Measurements from ENCODE around the gene LACTB. TPM values are rescaled to one million over a fixed set of nuclear protein-coding genes. Genes with fewer than 3 reads are reported as not detected.

The LACTB gene
- total RNA-seq, 3 donors from 2014 or later = 15.7 to 17.6 (median 17.1) TPM

DNA sequence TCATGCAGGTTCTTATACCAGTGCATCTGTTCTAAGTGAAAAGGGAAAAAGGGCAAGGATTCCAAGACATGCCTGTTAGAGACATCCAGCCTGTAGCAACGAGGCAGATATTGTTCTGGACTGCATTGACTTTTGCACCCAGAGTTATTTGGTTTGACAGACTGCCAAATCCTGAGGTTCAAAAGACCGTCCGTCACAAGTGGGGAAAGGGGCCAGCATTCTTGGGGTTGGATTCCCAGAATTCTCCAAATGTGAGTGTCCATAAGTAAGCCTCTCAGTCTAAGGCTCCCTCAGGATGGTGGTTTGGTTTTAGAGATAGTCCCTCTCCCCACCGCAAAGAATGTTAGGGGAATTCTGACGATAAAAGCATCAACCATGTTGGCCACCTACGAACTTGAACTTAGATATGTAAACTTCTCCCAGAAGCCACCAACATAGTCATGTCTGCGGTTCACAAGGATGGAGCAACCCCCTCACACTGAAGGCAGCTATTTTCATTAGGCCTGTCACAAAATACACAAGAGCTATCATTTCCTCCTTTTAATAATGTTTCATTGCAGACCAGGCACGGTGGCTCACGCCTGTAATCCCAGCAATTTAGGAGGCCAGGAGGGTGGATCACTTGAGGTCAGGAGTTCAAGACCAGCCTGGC, 13.6 kb upstream of the LACTB start:
- Histone ChIP-seq H3K4me3 (no peak overlapping the region), H3K36me3 (no peaks in the 10 kb centered on the region), H3K9me3 (no peaks in the 10 kb centered on the region), H3K4me1 (no peaks in the 10 kb centered on the region), H3K27me3 (no peaks in the 10 kb centered on the region), H3K27ac (peak overlapping the region in 1 of 2 donors; percentile 35)
- DNase-seq (ENCODE audit: low spot score in 2 of 2) = peak in 1 of 2 donors; percentile 52
- intact Hi-C loops (cut with DNase I; ENCODE audit: low total_unique reads) = no loop called here
- TF ChIP-seq, protein P1, sequence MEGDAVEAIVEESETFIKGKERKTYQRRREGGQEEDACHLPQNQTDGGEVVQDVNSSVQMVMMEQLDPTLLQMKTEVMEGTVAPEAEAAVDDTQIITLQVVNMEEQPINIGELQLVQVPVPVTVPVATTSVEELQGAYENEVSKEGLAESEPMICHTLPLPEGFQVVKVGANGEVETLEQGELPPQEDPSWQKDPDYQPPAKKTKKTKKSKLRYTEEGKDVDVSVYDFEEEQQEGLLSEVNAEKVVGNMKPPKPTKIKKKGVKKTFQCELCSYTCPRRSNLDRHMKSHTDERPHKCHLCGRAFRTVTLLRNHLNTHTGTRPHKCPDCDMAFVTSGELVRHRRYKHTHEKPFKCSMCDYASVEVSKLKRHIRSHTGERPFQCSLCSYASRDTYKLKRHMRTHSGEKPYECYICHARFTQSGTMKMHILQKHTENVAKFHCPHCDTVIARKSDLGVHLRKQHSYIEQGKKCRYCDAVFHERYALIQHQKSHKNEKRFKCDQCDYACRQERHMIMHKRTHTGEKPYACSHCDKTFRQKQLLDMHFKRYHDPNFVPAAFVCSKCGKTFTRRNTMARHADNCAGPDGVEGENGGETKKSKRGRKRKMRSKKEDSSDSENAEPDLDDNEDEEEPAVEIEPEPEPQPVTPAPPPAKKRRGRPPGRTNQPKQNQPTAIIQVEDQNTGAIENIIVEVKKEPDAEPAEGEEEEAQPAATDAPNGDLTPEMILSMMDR (IDR thresholded peaks at IDR 0.05) = no peak
- TF ChIP-seq POLR2AphosphoS5 (IDR thresholded peaks at IDR 0.05) (no peak), POLR2A (IDR thresholded peaks at IDR 0.05) (no peak)

- H3K36me3 ChIP-seq = no peaks in the 10 kb centered on the region
- DNase-seq (ENCODE audit: low spot score in 2 of 2) = no peak
- no peaks in the 10 kb centered on the region for H3K4me1 ChIP-seq
- H3K9me3 ChIP-seq = no peaks in the 10 kb centered on the region
- H3K27me3 ChIP-seq = no peaks in the 10 kb centered on the region
- intact Hi-C loops (cut with DNase I; ENCODE audit: low total_unique reads) = no loop called here
- no peak overlapping the region for H3K27ac ChIP-seq
- TF ChIP-seq, protein P1 (IDR thresholded peaks at IDR 0.05) = no peak
- TF ChIP-seq POLR2AphosphoS5 (IDR thresholded peaks at IDR 0.05) (no peak), POLR2A (IDR thresholded peaks at IDR 0.05) (no peak)
- H3K4me3 ChIP-seq = no peak overlapping the region
Observed at GRCh38 chr15:63109498-63109897, 12.2 kb upstream of the LACTB start.

DNA sequence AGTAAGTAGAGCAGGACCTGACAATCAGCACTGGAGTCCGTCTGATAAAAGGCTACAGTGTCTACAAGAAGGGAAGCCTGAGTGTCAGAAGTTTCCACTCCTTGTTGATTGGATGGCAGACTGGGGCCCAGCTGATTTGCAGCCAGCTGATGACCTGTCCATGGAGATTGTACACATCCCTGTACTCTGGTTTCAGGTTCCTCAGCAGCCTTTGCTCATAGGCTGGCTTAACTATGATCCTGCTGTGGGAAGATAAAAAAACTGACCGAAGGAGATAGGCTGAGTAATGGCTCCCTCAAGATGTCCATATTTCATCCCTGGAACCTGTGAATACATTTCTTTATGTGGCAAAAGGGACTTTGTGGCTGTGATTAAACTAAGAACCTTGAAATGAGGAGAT, 11.7 kb upstream of the LACTB start:
- Histone ChIP-seq H3K27me3 (no peaks in the 10 kb centered on the region), H3K9me3 (no peaks in the 10 kb centered on the region), H3K4me3 (no peak overlapping the region), H3K4me1 (no peaks in the 10 kb centered on the region), H3K36me3 (no peaks in the 10 kb centered on the region), H3K27ac (no peak overlapping the region)
- DNase-seq (ENCODE audit: low spot score in 2 of 2) = no peak
- TF ChIP-seq POLR2AphosphoS5 (IDR thresholded peaks at IDR 0.05) (no peak), POLR2A (IDR thresholded peaks at IDR 0.05) (no peak)
- TF ChIP-seq, protein P1 (IDR thresholded peaks at IDR 0.05) = no peak
- intact Hi-C loops (cut with DNase I; ENCODE audit: low total_unique reads) = no loop called here

- H3K27me3 ChIP-seq = no peaks in the 10 kb centered on the region
- intact Hi-C loops (cut with DNase I; ENCODE audit: low total_unique reads) = no loop called here
- H3K27ac ChIP-seq = no peak overlapping the region
Observed at GRCh38 chr15:63110428-63111026, 11.1 kb upstream of the LACTB start.

DNA sequence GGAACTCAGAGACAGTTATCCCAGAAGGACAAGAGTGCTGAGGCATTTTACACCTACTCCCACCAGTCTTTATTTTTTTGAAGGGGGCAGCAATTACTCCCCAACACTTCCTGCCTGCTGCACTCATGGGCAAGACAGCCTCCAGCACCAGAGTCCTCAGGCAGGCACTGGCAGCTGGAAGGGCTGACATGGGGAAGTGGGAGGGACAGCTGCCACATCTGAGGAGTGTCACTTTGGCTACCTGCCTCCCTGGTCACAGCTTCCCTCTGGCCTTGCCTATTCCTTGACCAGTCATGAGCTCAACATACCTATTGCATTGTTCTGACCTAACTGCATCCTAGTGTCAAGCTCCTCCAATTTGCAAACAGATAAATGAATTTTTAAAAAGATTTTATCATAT, 10.2 kb upstream of the LACTB start:
- H3K27me3 ChIP-seq = no peaks in the 10 kb centered on the region
- no peaks in the 10 kb centered on the region for H3K36me3 ChIP-seq
- TF ChIP-seq, protein P1 (IDR thresholded peaks at IDR 0.05) = no peak
- no peak for TF ChIP-seq POLR2AphosphoS5 (IDR thresholded peaks at IDR 0.05)
- TF ChIP-seq POLR2A (IDR thresholded peaks at IDR 0.05) = no peak
- intact Hi-C loops (cut with DNase I; ENCODE audit: low total_unique reads) = no loop called here
- no peak overlapping the region for H3K4me3 ChIP-seq
- H3K4me1 ChIP-seq = no peaks in the 10 kb centered on the region
- no peak for DNase-seq (ENCODE audit: low spot score in 2 of 2)
- no peaks in the 10 kb centered on the region for H3K9me3 ChIP-seq
- no peak overlapping the region for H3K27ac ChIP-seq

More at GRCh38 chr15:63110428-63111026, 11.1 kb upstream of the LACTB start:
- Histone ChIP-seq H3K4me1 (no peaks in the 10 kb centered on the region), H3K4me3 (no peak overlapping the region), H3K36me3 (no peaks in the 10 kb centered on the region), H3K9me3 (no peaks in the 10 kb centered on the region)
- no peak for DNase-seq (ENCODE audit: low spot score in 2 of 2)
- TF ChIP-seq POLR2A (IDR thresholded peaks at IDR 0.05) (no peak), POLR2AphosphoS5 (IDR thresholded peaks at IDR 0.05) (no peak)
- TF ChIP-seq, protein P1 (IDR thresholded peaks at IDR 0.05) = no peak

Data from breast epithelium (tissue), 4 donors.